ENCODE results near the gene SERPINA1. TPM values are rescaled to one million over a fixed set of nuclear protein-coding genes. Genes with fewer than 3 reads are reported as not detected.
"Not testable (repeated sequence)": the region's sequence is repeated elsewhere in the genome, so short reads cannot be mapped to it uniquely, and the experiment has no call there.

Gene SERPINA1
- total and polyA plus RNA-seq, 7 donors, result 0.78 to 5.5 (median 3.0) TPM

DNA sequence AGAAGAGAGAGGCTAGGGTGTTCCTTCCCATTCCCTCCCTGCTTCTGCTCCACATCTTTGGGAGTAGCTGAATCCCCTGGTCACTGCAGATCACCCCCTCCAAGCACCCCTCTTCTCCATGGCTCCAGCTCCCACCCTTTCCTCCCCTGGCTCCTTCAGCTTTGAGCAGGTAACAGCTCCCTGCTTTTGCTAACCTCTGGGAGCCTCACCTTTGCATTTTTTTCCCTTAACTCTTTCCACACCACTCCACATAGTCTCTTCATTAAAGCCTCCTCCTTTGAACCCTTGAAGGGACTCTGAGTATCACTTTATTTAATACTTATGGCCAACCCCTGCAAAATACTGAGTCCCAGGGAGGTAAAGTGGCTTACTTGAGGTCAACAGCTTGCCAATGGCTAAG lies 39.6 kb downstream of the SERPINA1 start:
- no peak overlapping the region for H3K27ac ChIP-seq
- peaks cover 0 to 4% (median 0%) of the 10 kb centered on the region in 3 donors for H3K27me3 ChIP-seq (ENCODE audit: insufficient read depth in 3 of 3, low read length in 2 of 3)
- no peaks in the 10 kb centered on the region for H3K4me1 ChIP-seq
- intact Hi-C loops (cut with DNase I), result no loop called here
- no peaks in the 10 kb centered on the region for H3K9me3 ChIP-seq
- no peak for TF ChIP-seq CTCF (IDR thresholded peaks at IDR 0.05)
- H3K4me3 ChIP-seq, result no peak overlapping the region
- no peak for ATAC-seq
- H3K36me3 ChIP-seq (ENCODE audit: insufficient read depth in 1 of 2, low read depth in 1 of 2), result no peaks in the 10 kb centered on the region
- no peak for DNase-seq

DNA sequence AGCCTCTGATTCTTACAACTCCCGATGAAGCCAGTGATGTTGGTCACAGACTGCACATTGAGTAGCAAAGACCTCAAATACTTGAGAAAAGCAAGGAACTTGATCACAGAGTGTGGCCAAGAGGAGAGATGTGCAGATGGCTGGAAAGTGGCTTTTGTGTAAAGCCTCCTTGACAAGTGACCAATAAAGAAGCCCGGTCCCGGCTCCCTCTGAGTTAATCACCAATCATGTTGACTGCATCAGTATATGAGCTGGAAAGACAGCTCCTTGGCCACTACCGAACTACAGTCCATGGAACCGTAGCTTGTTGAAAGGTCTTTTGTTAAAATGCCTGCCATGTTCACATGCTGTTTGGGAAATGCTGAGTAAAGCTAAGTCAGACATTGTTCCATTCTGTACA lies 41.6 kb downstream of the SERPINA1 start:
- ATAC-seq (no peak), DNase-seq (no peak)
- Histone ChIP-seq H3K4me3 (no peak overlapping the region), H3K27me3 (ENCODE audit: insufficient read depth in 3 of 3, low read length in 2 of 3) (no peaks in the 10 kb centered on the region), H3K36me3 (ENCODE audit: insufficient read depth in 1 of 2, low read depth in 1 of 2) (no peaks in the 10 kb centered on the region), H3K27ac (no peak overlapping the region), H3K9me3 (no peaks in the 10 kb centered on the region), H3K4me1 (no peaks in the 10 kb centered on the region)
- no peak for TF ChIP-seq CTCF (IDR thresholded peaks at IDR 0.05)
- intact Hi-C loops (cut with DNase I), result no loop called here
- 69 to 78% (median 70%) methylated on average over 5 of the region's 5 CpGs for WGBS, 3 donors

GRCh38 chr14:94346065-94346786 lies 42.2 kb downstream of the SERPINA1 start:
- DNase-seq; H3K27ac ChIP-seq; H3K4me1 ChIP-seq; H3K9me3 ChIP-seq; H3K27me3 ChIP-seq (ENCODE audit: insufficient read depth in 3 of 3, low read length in 2 of 3); intact Hi-C loops (cut with DNase I); ATAC-seq; H3K36me3 ChIP-seq (ENCODE audit: insufficient read depth in 1 of 2, low read depth in 1 of 2); H3K4me3 ChIP-seq: not testable (repeated sequence)
- WGBS, 3 donors, result 37 to 50% (median 49%) methylated on average over 21 to 24 of the region's 24 CpGs

DNA sequence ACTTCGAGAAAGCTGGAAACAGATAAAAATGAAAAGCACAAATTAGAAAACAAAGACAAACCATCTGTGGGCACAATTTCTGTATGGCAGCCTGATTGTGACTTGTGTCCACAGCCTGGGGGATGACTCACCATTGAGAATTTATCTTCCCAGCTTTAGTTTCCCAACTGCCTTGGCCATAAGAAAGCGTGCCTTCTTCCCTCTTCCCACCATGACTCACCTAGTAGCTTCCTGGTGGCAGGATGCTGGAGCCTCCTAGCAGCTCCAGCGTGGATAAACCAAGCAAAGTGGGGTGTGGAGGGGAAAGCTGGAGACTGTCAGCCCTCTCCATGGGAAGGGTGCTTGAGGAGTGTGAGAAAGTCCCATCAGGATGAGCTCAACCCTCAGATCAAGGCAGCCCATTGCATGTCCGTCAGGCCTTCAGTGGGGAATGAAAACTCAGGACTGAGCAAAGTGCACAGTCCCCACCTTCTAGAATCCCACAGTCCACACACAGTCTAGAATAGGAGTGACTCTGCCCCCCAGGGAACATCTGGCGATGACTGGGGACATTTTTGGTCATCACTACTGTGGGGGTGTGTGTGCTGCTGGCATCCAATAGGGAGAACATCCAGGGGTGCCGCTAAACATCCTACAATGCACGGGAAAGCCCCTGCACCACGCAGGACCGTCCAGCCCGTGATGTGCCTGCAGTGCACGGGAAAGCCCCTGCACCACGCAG lies 42.9 kb downstream of the SERPINA1 start:
- H3K27ac ChIP-seq, result no peak overlapping the region
- 64 to 74% (median 70%) methylated on average over 12 of the region's 12 CpGs for WGBS, 3 donors
- no peak for ATAC-seq
- TF ChIP-seq CTCF (IDR thresholded peaks at IDR 0.05), result no peak
- intact Hi-C loops (cut with DNase I), result no loop called here
- H3K36me3 ChIP-seq (ENCODE audit: insufficient read depth in 1 of 2, low read depth in 1 of 2), result no peaks in the 10 kb centered on the region
- no peak for DNase-seq
- H3K4me3 ChIP-seq, result no peak overlapping the region
- H3K27me3 ChIP-seq (ENCODE audit: insufficient read depth in 3 of 3, low read length in 2 of 3), result no peaks in the 10 kb centered on the region
- no peaks in the 10 kb centered on the region for H3K4me1 ChIP-seq
- H3K9me3 ChIP-seq, result no peaks in the 10 kb centered on the region

DNA sequence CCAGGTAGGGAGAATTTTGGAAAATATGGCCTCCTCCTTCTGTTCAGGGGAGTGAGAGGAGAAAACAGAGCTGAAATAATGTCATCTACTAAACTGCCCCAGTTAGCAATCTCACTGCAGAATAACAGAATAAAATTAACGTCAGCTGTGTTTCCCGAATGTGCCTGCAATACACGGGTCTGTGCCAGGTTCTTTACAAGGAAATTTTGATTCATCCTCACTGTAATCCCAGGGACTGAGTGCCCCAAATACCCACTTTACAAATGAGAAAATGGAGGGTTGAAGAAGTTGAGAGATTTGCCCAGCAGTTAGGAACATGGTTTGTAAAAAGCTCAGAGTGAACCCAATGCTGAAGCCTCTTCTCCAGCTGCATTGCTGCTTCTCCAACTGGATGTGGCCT lies 44.0 kb downstream of the SERPINA1 start:
- no peak for ATAC-seq
- H3K9me3 ChIP-seq, result no peaks in the 10 kb centered on the region
- DNase-seq, result no peak

More for the DNA sequence above, 44.0 kb downstream of the SERPINA1 start:
- no peaks in the 10 kb centered on the region for H3K36me3 ChIP-seq (ENCODE audit: insufficient read depth in 1 of 2, low read depth in 1 of 2)
- no peak for TF ChIP-seq CTCF (IDR thresholded peaks at IDR 0.05)
- intact Hi-C loops (cut with DNase I), result no loop called here
- no peaks in the 10 kb centered on the region for H3K4me1 ChIP-seq
- H3K27me3 ChIP-seq (ENCODE audit: insufficient read depth in 3 of 3, low read length in 2 of 3), result no peaks in the 10 kb centered on the region
- WGBS, 3 donors, result 26 to 39% (median 33%) methylated on average over 3 of the region's 3 CpGs
- no peak overlapping the region for H3K27ac ChIP-seq
- no peak overlapping the region for H3K4me3 ChIP-seq

All from psoas muscle (tissue), 8 donors.